ENCODE data around the gene INSRR. TPM values are rescaled to one million over a fixed set of nuclear protein-coding genes. Genes with fewer than 3 reads are reported as not detected.

INSRR gene
- total and polyA plus RNA-seq, 2 of the 4 experiments (the other 2 are of a cell fraction) = not detected

DNA sequence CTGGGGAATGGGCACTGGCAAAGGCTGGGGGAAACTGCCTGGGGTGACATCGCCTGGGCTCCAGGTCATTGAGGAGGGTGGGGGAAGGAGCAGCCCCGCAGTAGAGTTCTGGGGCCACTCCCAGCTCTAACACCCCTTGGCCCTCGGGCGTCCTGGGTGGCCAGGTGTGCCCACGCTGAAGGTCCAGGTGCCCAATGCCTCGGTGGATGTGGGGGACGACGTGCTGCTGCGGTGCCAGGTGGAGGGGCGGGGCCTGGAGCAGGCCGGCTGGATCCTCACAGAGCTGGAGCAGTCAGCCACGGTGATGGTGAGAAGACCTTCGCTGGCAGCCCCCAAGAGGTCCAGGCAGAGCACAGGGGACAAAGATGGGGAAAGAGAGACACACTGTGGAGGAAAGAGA lies 9.4 kb upstream of the INSRR start:
- Histone ChIP-seq H4K5ac (ENCODE audit: low read depth, low read length) (no peak overlapping the region), H2AFZ (replicated peaks; ENCODE audit: low read length, poor library complexity) (no peak overlapping the region), H4K91ac (ENCODE audit: insufficient read depth, low read depth, low read length) (no peak overlapping the region), H3K79me1 (ENCODE audit: low read depth in 1 of 2, low read length in 2 of 2) (no peaks in the 10 kb centered on the region), H3K27me3 (ENCODE audit: control insufficient read depth, insufficient read depth, low read length) (peaks cover 36% of the 10 kb centered on the region), H3K14ac (replicated peaks; ENCODE audit: low read depth, low read length) (no peak overlapping the region), H3K4me1 (ENCODE audit: control insufficient read depth, insufficient read depth, low read length) (peaks cover 6% of the 10 kb centered on the region), H3K4ac (ENCODE audit: low read depth, low read length) (no peak overlapping the region), H3K9me1 (ENCODE audit: insufficient read depth, low read length) (peaks cover 3% of the 10 kb centered on the region; the same call in 1 of the 2 replicates), H2BK120ac (ENCODE audit: low read depth, low read length) (no peak overlapping the region), H4K20me1 (ENCODE audit: insufficient read depth, low read length) (peaks cover 8% of the 10 kb centered on the region; the same call in 1 of the 2 replicates), H2BK15ac (ENCODE audit: low read depth, low read length) (no peak overlapping the region), H2AK5ac (ENCODE audit: low read depth, low read length) (peak overlapping the region; percentile 21; the same call in 1 of the 2 replicates), H3K9me3 (ENCODE audit: control insufficient read depth, insufficient read depth, low read length) (no peaks in the 10 kb centered on the region), H3K36me3 (ENCODE audit: control insufficient read depth, insufficient read depth, low read length) (no peaks in the 10 kb centered on the region), H3K27ac (ENCODE audit: insufficient read depth, low read length) (no peak overlapping the region), H2BK5ac (ENCODE audit: low read depth, low read length, poor library complexity, severe bottlenecking) (no peak overlapping the region), H3K18ac (ENCODE audit: low read depth, low read length) (no peak overlapping the region), H2AK9ac (replicated peaks; ENCODE audit: low read depth, low read length, poor library complexity) (no peak overlapping the region), H3K4me3 (ENCODE audit: insufficient read depth, low read depth, low read length) (no peak overlapping the region), H4K8ac (ENCODE audit: low read depth in 2 of 2, low read length in 2 of 2) (no peak overlapping the region), H3K9ac (ENCODE audit: low read depth, low read length) (no peak overlapping the region), H3K56ac (ENCODE audit: extremely low read depth, insufficient read depth, low read length) (no peak overlapping the region; the same call in 1 of the 2 replicates), H2BK20ac (ENCODE audit: low read depth, low read length) (no peak overlapping the region), H3K23ac (ENCODE audit: low read depth, low read length) (no peak overlapping the region), H3K4me2 (ENCODE audit: low read depth, low read length) (no peak overlapping the region)
- CTCF ChIA-PET = no interaction called here
- ATAC-seq (ENCODE audit: low read depth) = no peak
- TF ChIP-seq RFX5 (IDR thresholded peaks at IDR 0.05; ENCODE audit: low read depth, low read length) (no peak), SMC3 (IDR thresholded peaks at IDR 0.05; ENCODE audit: low read depth, low read length) (no peak), CEBPB (IDR thresholded peaks at IDR 0.05; ENCODE audit: low read depth, low read length) (no peak), FOS (IDR thresholded peaks at IDR 0.05; ENCODE audit: low read depth, low read length) (no peak), MXI1 (IDR thresholded peaks at IDR 0.05; ENCODE audit: borderline replicate concordance, low read depth, low read length) (no peak), RCOR1 (IDR thresholded peaks at IDR 0.05; ENCODE audit: insufficient replicate concordance, low read length) (no peak), RAD21 (IDR thresholded peaks at IDR 0.05; ENCODE audit: low read length) (no peak), POLR2A (IDR thresholded peaks at IDR 0.05; ENCODE audit: low read depth, low read length) (no peak), MAZ (IDR thresholded peaks at IDR 0.05; ENCODE audit: borderline replicate concordance, low read depth, low read length) (no peak), MAFK (IDR thresholded peaks at IDR 0.05; ENCODE audit: low read depth, low read length) (no peak), BHLHE40 (IDR thresholded peaks at IDR 0.05; ENCODE audit: low read depth, low read length) (no peak), CHD1 (IDR thresholded peaks at IDR 0.05; ENCODE audit: low read depth, low read length) (no peak), NFE2L2 (IDR thresholded peaks at IDR 0.05; ENCODE audit: low read depth, low read length) (no peak)
- TF ChIP-seq, protein P1, sequence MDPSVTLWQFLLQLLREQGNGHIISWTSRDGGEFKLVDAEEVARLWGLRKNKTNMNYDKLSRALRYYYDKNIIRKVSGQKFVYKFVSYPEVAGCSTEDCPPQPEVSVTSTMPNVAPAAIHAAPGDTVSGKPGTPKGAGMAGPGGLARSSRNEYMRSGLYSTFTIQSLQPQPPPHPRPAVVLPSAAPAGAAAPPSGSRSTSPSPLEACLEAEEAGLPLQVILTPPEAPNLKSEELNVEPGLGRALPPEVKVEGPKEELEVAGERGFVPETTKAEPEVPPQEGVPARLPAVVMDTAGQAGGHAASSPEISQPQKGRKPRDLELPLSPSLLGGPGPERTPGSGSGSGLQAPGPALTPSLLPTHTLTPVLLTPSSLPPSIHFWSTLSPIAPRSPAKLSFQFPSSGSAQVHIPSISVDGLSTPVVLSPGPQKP (IDR thresholded peaks at IDR 0.05; ENCODE audit: borderline replicate concordance, low read depth, low read length) = no peak
- TF ChIP-seq, protein P2, sequence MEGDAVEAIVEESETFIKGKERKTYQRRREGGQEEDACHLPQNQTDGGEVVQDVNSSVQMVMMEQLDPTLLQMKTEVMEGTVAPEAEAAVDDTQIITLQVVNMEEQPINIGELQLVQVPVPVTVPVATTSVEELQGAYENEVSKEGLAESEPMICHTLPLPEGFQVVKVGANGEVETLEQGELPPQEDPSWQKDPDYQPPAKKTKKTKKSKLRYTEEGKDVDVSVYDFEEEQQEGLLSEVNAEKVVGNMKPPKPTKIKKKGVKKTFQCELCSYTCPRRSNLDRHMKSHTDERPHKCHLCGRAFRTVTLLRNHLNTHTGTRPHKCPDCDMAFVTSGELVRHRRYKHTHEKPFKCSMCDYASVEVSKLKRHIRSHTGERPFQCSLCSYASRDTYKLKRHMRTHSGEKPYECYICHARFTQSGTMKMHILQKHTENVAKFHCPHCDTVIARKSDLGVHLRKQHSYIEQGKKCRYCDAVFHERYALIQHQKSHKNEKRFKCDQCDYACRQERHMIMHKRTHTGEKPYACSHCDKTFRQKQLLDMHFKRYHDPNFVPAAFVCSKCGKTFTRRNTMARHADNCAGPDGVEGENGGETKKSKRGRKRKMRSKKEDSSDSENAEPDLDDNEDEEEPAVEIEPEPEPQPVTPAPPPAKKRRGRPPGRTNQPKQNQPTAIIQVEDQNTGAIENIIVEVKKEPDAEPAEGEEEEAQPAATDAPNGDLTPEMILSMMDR (conservative IDR thresholded peaks at IDR 0.05; ENCODE audit: low read depth, low read length) = no peak
- TF ChIP-seq, protein P3, sequence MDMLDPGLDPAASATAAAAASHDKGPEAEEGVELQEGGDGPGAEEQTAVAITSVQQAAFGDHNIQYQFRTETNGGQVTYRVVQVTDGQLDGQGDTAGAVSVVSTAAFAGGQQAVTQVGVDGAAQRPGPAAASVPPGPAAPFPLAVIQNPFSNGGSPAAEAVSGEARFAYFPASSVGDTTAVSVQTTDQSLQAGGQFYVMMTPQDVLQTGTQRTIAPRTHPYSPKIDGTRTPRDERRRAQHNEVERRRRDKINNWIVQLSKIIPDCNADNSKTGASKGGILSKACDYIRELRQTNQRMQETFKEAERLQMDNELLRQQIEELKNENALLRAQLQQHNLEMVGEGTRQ (IDR thresholded peaks at IDR 0.05; ENCODE audit: low read depth, low read length) = no peak
- DNase-seq = no peak
- in situ Hi-C loops (cut with MboI; ENCODE audit: low sequenced_read_pairs) (no loop called here), intact Hi-C loops (cut with micrococcal nuclease) (no loop called here), dilution Hi-C loops (cut with HindIII; ENCODE audit: low sequenced_read_pairs, unreplicated experiment) (no loop called here)
- no TSS peak for BruUV-seq (replicated peaks)
- 80% methylated on average over 7 of the region's 13 CpGs; no CpG with 5 or more reads in 1 of the 2 experiments for WGBS, 2 experiments (ENCODE audit: extremely low coverage in 2 of 2, insufficient read length in 1 of 2)
- POLR2A ChIA-PET (ENCODE audit: unreplicated experiment) = no interaction called here

Data from IMR-90 (cell line).